Ovary (tissue), 3 donors: ENCODE data around the gene PTPRG.

Experiments
- EP300 ChIP-seq: sonication (generic); formaldehyde crosslinking; IDR thresholded peaks from one replicate; pipeline ENCODE4 v1.6.1; 2017; ENCODE audit warnings: antibody characterized with exemption
- POLR2A ChIP-seq: fragments of 450-650 bp; IDR thresholded peaks from one replicate; pipeline ENCODE4 v1.6.1; 2017; ENCODE audit warnings: antibody characterized with exemption, mild to moderate bottlenecking, moderate library complexity
- TF ChIP-seq, protein P1 (sequence below), 3 donors: fragments of 450-650 bp in 2 of 3; fragments of 200-600 bp in 1 of 3; IDR thresholded peaks; one replicate each; pipeline versions ENCODE4 v1.5.1 to v1.8.0; 2016 to 2022; ENCODE audit warnings: antibody characterized with exemption in 3 of 3, mild to moderate bottlenecking in 1 of 3
- donor health status: DM: no; HTN: no; CAD: no.

DNA sequence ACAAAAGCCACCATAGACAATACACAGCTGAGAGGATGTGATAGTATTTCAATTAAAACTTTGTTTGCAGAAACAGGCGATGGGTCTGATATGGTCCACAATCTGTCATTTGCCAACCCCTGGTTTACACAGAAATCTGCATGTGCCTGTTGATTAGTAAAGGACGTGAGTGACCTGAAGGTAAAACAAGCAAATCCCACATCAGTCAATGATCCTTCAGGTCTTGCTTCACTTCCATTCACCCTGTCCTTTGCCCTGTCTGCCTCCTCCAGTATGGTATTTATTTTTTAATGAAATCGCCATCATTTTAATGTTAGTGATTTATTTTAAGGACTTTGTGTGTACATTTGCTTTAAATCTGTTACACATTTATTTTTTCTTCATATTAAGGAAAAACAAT is 645.8 kb downstream of the PTPRG start:
- no peak for TF ChIP-seq EP300
- no peak for TF ChIP-seq POLR2A
- TF ChIP-seq, protein P1, sequence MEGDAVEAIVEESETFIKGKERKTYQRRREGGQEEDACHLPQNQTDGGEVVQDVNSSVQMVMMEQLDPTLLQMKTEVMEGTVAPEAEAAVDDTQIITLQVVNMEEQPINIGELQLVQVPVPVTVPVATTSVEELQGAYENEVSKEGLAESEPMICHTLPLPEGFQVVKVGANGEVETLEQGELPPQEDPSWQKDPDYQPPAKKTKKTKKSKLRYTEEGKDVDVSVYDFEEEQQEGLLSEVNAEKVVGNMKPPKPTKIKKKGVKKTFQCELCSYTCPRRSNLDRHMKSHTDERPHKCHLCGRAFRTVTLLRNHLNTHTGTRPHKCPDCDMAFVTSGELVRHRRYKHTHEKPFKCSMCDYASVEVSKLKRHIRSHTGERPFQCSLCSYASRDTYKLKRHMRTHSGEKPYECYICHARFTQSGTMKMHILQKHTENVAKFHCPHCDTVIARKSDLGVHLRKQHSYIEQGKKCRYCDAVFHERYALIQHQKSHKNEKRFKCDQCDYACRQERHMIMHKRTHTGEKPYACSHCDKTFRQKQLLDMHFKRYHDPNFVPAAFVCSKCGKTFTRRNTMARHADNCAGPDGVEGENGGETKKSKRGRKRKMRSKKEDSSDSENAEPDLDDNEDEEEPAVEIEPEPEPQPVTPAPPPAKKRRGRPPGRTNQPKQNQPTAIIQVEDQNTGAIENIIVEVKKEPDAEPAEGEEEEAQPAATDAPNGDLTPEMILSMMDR (IDR thresholded peaks at IDR 0.05) = no peak
